HS-27A (cell line): ENCODE data around the gene C9orf50.
"Not testable (repeated sequence)": the region's sequence is repeated elsewhere in the genome, so short reads cannot be mapped to it uniquely, and the experiment has no call there.

Experiments
- DNase-seq: peaks from one replicate; pipeline ENCODE4 v3.0.0-alpha.2; 2012; ENCODE audit warnings: low read depth, missing footprints

C9orf50 gene

GRCh38 chr9:129620669-129621295, at the start of gene C9orf50:
Gene C9orf50, minus strand, starts transcription at chr9:129621101. Its CDS starts 527 bp downstream, at chr9:129620574.
- DNase-seq: no peak

- no peak for DNase-seq
Observed at GRCh38 chr9:129669946-129670345, 49.0 kb upstream of the C9orf50 start.

GRCh38 chr9:129669141-129669718, 48.3 kb upstream of the C9orf50 start:
- DNase-seq: no peak

- no peak for DNase-seq
Observed at GRCh38 chr9:129667850-129668249, 46.9 kb upstream of the C9orf50 start.

- no peak for DNase-seq
Observed at GRCh38 chr9:129667378-129667777, 46.5 kb upstream of the C9orf50 start.

GRCh38 chr9:129666575-129666974, 45.7 kb upstream of the C9orf50 start:
- no peak for DNase-seq

- no peak for DNase-seq
Observed at GRCh38 chr9:129665814-129666520, 45.1 kb upstream of the C9orf50 start.

- no peak for DNase-seq
Observed at GRCh38 chr9:129665389-129665775, 44.5 kb upstream of the C9orf50 start, which contains the start of gene PRRX2. Gene PRRX2, plus strand, starts transcription at chr9:129665647. Its CDS starts 221 bp downstream, at chr9:129665868.

- DNase-seq: no peak
Observed at GRCh38 chr9:129664746-129665388, 44.0 kb upstream of the C9orf50 start.

- DNase-seq: not testable (repeated sequence)
Observed at GRCh38 chr9:129662239-129662638, 41.3 kb upstream of the C9orf50 start.

GRCh38 chr9:129661029-129661428, 40.1 kb upstream of the C9orf50 start:
- no peak for DNase-seq

- DNase-seq: no peak
Observed at GRCh38 chr9:129656795-129657390, 36.0 kb upstream of the C9orf50 start.

GRCh38 chr9:129655696-129656095, 34.8 kb upstream of the C9orf50 start:
- no peak for DNase-seq

- no peak for DNase-seq
Observed at GRCh38 chr9:129655154-129655553, 34.3 kb upstream of the C9orf50 start.

- no peak for DNase-seq
Observed at GRCh38 chr9:129654554-129655040, 33.7 kb upstream of the C9orf50 start.

GRCh38 chr9:129653823-129654553, 33.1 kb upstream of the C9orf50 start:
- no peak for DNase-seq

- no peak for DNase-seq
Observed at GRCh38 chr9:129650680-129651235, 29.9 kb upstream of the C9orf50 start.

GRCh38 chr9:129649726-129650679, 29.1 kb upstream of the C9orf50 start:
- no peak for DNase-seq

GRCh38 chr9:129648764-129649115, 27.8 kb upstream of the C9orf50 start:
- DNase-seq: no peak
